ENCODE results near the gene CSNK1G3.

DNA sequence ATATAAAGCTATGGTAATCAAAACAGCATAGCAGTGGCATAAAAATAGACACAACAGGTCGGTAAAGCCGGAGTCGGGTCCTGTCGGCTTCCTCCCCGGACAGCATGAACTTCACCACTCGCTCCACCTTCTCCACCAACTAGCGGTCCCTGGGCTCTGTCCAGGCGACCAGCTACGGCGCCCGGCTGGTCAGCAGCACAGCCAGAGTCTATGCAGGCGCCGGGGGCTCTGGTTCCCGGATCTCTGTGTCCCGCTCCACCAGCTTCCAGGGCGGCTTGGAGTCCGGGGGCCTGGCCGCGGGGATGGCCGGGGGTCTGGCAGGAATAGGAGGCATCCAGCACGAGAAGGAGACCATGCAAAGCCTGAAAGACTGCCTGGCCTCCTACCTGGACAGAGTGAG, 124.0 kb downstream of the CSNK1G3 start:
- TF ChIP-seq, protein P1, sequence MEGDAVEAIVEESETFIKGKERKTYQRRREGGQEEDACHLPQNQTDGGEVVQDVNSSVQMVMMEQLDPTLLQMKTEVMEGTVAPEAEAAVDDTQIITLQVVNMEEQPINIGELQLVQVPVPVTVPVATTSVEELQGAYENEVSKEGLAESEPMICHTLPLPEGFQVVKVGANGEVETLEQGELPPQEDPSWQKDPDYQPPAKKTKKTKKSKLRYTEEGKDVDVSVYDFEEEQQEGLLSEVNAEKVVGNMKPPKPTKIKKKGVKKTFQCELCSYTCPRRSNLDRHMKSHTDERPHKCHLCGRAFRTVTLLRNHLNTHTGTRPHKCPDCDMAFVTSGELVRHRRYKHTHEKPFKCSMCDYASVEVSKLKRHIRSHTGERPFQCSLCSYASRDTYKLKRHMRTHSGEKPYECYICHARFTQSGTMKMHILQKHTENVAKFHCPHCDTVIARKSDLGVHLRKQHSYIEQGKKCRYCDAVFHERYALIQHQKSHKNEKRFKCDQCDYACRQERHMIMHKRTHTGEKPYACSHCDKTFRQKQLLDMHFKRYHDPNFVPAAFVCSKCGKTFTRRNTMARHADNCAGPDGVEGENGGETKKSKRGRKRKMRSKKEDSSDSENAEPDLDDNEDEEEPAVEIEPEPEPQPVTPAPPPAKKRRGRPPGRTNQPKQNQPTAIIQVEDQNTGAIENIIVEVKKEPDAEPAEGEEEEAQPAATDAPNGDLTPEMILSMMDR (conservative IDR thresholded peaks at IDR 0.05; ENCODE audit: low read depth, low read length), result no peak
- TF ChIP-seq MXI1 (IDR thresholded peaks at IDR 0.05; ENCODE audit: borderline replicate concordance, low read depth, low read length) (no peak), FOS (IDR thresholded peaks at IDR 0.05; ENCODE audit: low read depth, low read length) (no peak), BHLHE40 (IDR thresholded peaks at IDR 0.05; ENCODE audit: low read depth, low read length) (no peak)

Measured in IMR-90 (cell line).